HUES48 (cell line): ENCODE data around the gene B3GLCT.
"Not testable (repeated sequence)": the region's sequence is repeated elsewhere in the genome, so short reads cannot be mapped to it uniquely, and the experiment has no call there.

Experiments
- H3K27ac ChIP-seq: one replicate; pipeline ENCODE4 v1.7.0; 2013; ENCODE audit warnings: low read depth, low read length, inconsistent platforms
- H3K27me3 ChIP-seq: 2 replicates; pipeline ENCODE4 v1.6.1; 2013; ENCODE audit warnings: mild to moderate bottlenecking, low read length; ENCODE audit not compliant: control insufficient read depth, insufficient read depth
- H3K36me3 ChIP-seq: 2 replicates; pipeline ENCODE4 v1.6.1; 2013; ENCODE audit warnings: low read length; ENCODE audit not compliant: control insufficient read depth, insufficient read depth
- H3K4me1 ChIP-seq: 2 replicates; pipeline ENCODE4 v1.6.1; 2013; ENCODE audit warnings: mild to moderate bottlenecking, low read length; ENCODE audit not compliant: control insufficient read depth, insufficient read depth
- H3K4me3 ChIP-seq: 2 replicates; pipeline ENCODE4 v1.5.1; 2013; ENCODE audit warnings: mild to moderate bottlenecking, low read depth, low read length
- H3K9ac ChIP-seq: 2 replicates; pipeline ENCODE4 v1.6.1; 2013; ENCODE audit warnings: mild to moderate bottlenecking, low read depth, low read length, moderate library complexity
- H3K9me3 ChIP-seq: 2 replicates; pipeline ENCODE4 v1.6.1; 2013; ENCODE audit warnings: low read length; ENCODE audit not compliant: control insufficient read depth, insufficient read depth

Gene B3GLCT

GRCh38 chr13:31322702-31323405 lies 123.1 kb downstream of the B3GLCT start:
- 0 out of 2 replicates have a peak, but pooled peaks cover 4% of the 10 kb centered on the region for H3K4me1 ChIP-seq
- H3K9ac ChIP-seq: no peak overlapping the region
- no peaks in the 10 kb centered on the region for H3K27me3 ChIP-seq
- H3K36me3 ChIP-seq: 0 out of 2 replicates have a peak, but pooled peaks cover 3% of the 10 kb centered on the region
- H3K9me3 ChIP-seq: 0 out of 2 replicates have a peak, but pooled peaks cover 3% of the 10 kb centered on the region
- peak overlapping the region; percentile 18 for H3K27ac ChIP-seq
- no peak overlapping the region for H3K4me3 ChIP-seq

- peaks cover 11% of the 10 kb centered on the region; the same call in 1 of the 2 replicates for H3K4me1 ChIP-seq
- H3K27me3 ChIP-seq: no peaks in the 10 kb centered on the region
- H3K27ac ChIP-seq: no peak overlapping the region
- no peak overlapping the region for H3K4me3 ChIP-seq
- no peaks in the 10 kb centered on the region for H3K9me3 ChIP-seq
- no peaks in the 10 kb centered on the region for H3K36me3 ChIP-seq
- no peak overlapping the region for H3K9ac ChIP-seq
These were observed 127.5 kb downstream of the B3GLCT start for GRCh38 chr13:31327182-31327860.

GRCh38 chr13:31328549-31329235 lies 128.9 kb downstream of the B3GLCT start:
- H3K27me3 ChIP-seq: no peaks in the 10 kb centered on the region
- no peak overlapping the region for H3K27ac ChIP-seq
- H3K4me3 ChIP-seq: no peak overlapping the region

GRCh38 chr13:31330236-31330635 lies 130.5 kb downstream of the B3GLCT start:
- H3K4me1 ChIP-seq: peaks cover 8% of the 10 kb centered on the region; the same call in 1 of the 2 replicates
- H3K36me3 ChIP-seq: no peaks in the 10 kb centered on the region
- no peaks in the 10 kb centered on the region for H3K9me3 ChIP-seq
- H3K4me3 ChIP-seq: no peak overlapping the region
- no peak overlapping the region for H3K9ac ChIP-seq
- H3K27me3 ChIP-seq: no peaks in the 10 kb centered on the region
- H3K27ac ChIP-seq: no peak overlapping the region

More at GRCh38 chr13:31328549-31329235, 128.9 kb downstream of the B3GLCT start:
- no peaks in the 10 kb centered on the region for H3K36me3 ChIP-seq
- no peaks in the 10 kb centered on the region for H3K9me3 ChIP-seq
- H3K4me1 ChIP-seq: peaks cover 8% of the 10 kb centered on the region; the same call in 1 of the 2 replicates
- no peak overlapping the region for H3K9ac ChIP-seq

- Histone ChIP-seq H3K4me3 (no peak overlapping the region), H3K27ac (no peak overlapping the region), H3K9me3 (no peaks in the 10 kb centered on the region), H3K9ac (no peak overlapping the region), H3K27me3 (no peaks in the 10 kb centered on the region), H3K36me3 (no peaks in the 10 kb centered on the region), H3K4me1 (peaks cover 8% of the 10 kb centered on the region; the same call in 1 of the 2 replicates)
These were observed 131.3 kb downstream of the B3GLCT start for GRCh38 chr13:31331068-31331467.

- no peaks in the 10 kb centered on the region for H3K36me3 ChIP-seq
- H3K9me3 ChIP-seq: peaks cover 4% of the 10 kb centered on the region
- no peak overlapping the region for H3K27ac ChIP-seq
- no peaks in the 10 kb centered on the region for H3K27me3 ChIP-seq
- H3K9ac ChIP-seq: no peak overlapping the region
- no peak overlapping the region for H3K4me3 ChIP-seq
- no peaks in the 10 kb centered on the region for H3K4me1 ChIP-seq
These were observed 134.8 kb downstream of the B3GLCT start for GRCh38 chr13:31334547-31334946.

- Histone ChIP-seq H3K36me3 (no peaks in the 10 kb centered on the region), H3K27me3 (no peaks in the 10 kb centered on the region), H3K4me1 (no peaks in the 10 kb centered on the region), H3K27ac (no peak overlapping the region), H3K4me3 (no peak overlapping the region), H3K9me3 (peaks cover 4% of the 10 kb centered on the region), H3K9ac (no peak overlapping the region)
These were observed 135.3 kb downstream of the B3GLCT start for GRCh38 chr13:31334994-31335557.

GRCh38 chr13:31339616-31340015 lies 139.8 kb downstream of the B3GLCT start:
- peaks cover 15% of the 10 kb centered on the region for H3K9me3 ChIP-seq
- not testable (repeated sequence) for H3K27ac ChIP-seq, H3K4me3 ChIP-seq, H3K9ac ChIP-seq, H3K27me3 ChIP-seq, H3K36me3 ChIP-seq, H3K4me1 ChIP-seq

GRCh38 chr13:31340848-31341247 lies 141.1 kb downstream of the B3GLCT start:
- H3K4me3 ChIP-seq, H3K36me3 ChIP-seq, H3K27ac ChIP-seq, H3K9ac ChIP-seq, H3K27me3 ChIP-seq, H3K4me1 ChIP-seq: not testable (repeated sequence)
- peaks cover 15% of the 10 kb centered on the region for H3K9me3 ChIP-seq

- Histone ChIP-seq H3K9ac (no peak overlapping the region), H3K4me3 (no peak overlapping the region), H3K27ac (no peak overlapping the region), H3K36me3 (no peaks in the 10 kb centered on the region), H3K9me3 (0 out of 2 replicates have a peak, but pooled peaks cover 3% of the 10 kb centered on the region), H3K4me1 (no peaks in the 10 kb centered on the region), H3K27me3 (no peaks in the 10 kb centered on the region)
These were observed 147.1 kb downstream of the B3GLCT start for GRCh38 chr13:31346891-31347290.
